Stimulated activated naive CD8-positive, alpha-beta T cell treated with anti-CD3 and anti-CD28 coated beads, Interleukin-15, Interleukin-2, amounts not matched to agents 100 ng/mL and 50 ng/mL, for 24 hours (primary cell): ENCODE results near the gene PHF21B.
"Not testable (repeated sequence)": the region's sequence is repeated elsewhere in the genome, so short reads cannot be mapped to it uniquely, and the experiment has no call there.

Source experiments
- H3K27ac Mint-ChIP-seq: one replicate; pipeline ENCODE4 v1.8.0; 2021; ENCODE audit warnings: mild to moderate bottlenecking, mixed read lengths
- H3K27me3 Mint-ChIP-seq: one replicate; pipeline ENCODE4 v1.8.0; 2021; ENCODE audit warnings: mixed read lengths
- H3K36me3 Mint-ChIP-seq: one replicate; pipeline ENCODE4 v1.8.0; 2021; ENCODE audit warnings: low read depth, mixed read lengths
- H3K4me1 Mint-ChIP-seq: one replicate; pipeline ENCODE4 v1.8.0; 2021; ENCODE audit warnings: low read depth, mixed read lengths
- H3K4me3 Mint-ChIP-seq: one replicate; pipeline ENCODE4 v1.8.0; 2021; ENCODE audit warnings: mild to moderate bottlenecking, mixed read lengths
- H3K9me3 Mint-ChIP-seq: one replicate; pipeline ENCODE4 v1.8.0; 2021; ENCODE audit warnings: mixed read lengths

The PHF21B gene

DNA sequence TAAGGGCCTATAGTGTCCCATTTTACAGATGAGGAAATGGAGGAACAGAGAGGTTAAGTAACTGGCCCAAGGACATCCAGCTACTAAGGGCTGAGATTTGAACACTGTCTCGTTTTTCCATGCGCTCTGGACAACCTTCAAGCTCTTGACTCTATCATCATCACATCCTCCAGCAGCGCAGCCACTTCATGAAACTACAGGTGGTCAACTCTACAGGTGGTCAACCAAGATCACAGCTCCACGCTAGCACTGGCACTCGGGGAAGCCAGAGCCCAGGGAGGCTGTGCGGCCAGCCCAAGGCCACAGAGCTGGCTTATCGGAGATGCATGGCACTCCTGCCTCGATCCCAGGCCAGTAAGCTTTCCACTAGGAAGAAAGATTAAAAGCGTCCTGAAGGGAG lies 40.0 kb downstream of the PHF21B start:
- Mint-ChIP-seq H3K4me3 (no peak overlapping the region), H3K4me1 (no peaks in the 10 kb centered on the region), H3K9me3 (no peaks in the 10 kb centered on the region), H3K27ac (no peak overlapping the region), H3K36me3 (no peaks in the 10 kb centered on the region), H3K27me3 (peaks cover 6% of the 10 kb centered on the region)

DNA sequence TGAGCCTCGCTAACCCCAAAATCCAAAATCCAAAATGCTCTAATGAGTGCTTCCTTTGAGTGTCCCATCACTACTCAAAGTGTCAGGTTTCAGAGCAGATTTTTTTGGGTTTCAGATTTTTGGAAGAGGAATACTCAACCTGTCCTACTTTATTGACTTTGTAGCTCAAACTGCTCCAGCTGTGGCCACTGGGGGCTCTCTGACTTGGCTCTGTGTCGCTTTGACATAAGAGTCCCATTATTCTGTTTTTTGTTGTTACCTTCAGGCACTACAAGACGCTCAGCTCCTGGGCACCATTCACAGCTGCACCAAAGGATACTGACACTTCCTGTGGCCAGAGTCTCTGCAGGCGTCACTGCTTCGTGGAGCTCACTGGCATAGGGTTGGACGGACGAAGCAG lies 41.1 kb downstream of the PHF21B start:
- no peaks in the 10 kb centered on the region for H3K36me3 Mint-ChIP-seq
- H3K27me3 Mint-ChIP-seq = peaks cover 6% of the 10 kb centered on the region
- H3K27ac Mint-ChIP-seq = no peak overlapping the region
- H3K4me3 Mint-ChIP-seq = no peak overlapping the region
- H3K4me1 Mint-ChIP-seq = no peaks in the 10 kb centered on the region
- no peaks in the 10 kb centered on the region for H3K9me3 Mint-ChIP-seq

DNA sequence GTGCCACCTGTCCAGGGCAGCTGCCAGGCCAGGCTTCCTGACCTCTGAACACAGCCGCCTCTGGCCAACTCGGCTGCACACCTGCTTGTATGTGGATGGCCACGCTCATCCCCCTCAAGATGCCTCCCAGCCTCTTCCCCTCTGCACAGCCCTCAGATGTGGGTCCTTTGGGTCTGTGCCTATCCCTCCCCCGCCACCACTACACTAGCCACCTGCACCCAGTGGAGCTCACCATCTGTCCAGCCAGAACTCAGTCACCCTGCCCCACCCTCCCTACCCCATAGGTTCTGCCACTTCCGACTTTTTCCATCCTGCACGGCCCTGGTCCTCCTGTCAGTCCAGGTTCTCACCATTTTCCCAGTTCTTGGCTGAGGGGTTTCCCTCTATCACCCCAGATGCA lies 44.6 kb downstream of the PHF21B start:
- Mint-ChIP-seq H3K4me3 (no peak overlapping the region), H3K27me3 (no peaks in the 10 kb centered on the region), H3K9me3 (no peaks in the 10 kb centered on the region), H3K36me3 (no peaks in the 10 kb centered on the region), H3K4me1 (no peaks in the 10 kb centered on the region), H3K27ac (no peak overlapping the region)

DNA sequence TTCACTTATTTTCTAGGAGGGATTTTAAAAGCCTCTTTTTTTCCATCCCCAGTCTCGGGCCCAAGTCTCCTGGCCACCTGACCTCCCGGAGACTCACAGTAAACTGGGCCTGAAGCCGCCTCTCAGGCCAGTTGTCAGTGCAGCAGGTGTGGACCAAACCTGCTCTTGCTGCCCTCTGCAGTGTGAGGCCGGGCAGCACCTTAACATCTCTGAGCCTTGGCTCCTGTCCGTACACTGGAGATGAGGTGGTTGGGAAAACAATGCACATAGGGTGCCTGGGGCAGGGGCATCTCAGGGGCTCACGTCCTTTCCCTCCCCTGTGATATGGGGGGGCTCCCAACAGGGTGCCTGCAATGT lies 45.1 kb downstream of the PHF21B start:
- H3K27ac Mint-ChIP-seq = no peak overlapping the region
- H3K36me3 Mint-ChIP-seq = no peaks in the 10 kb centered on the region
- no peaks in the 10 kb centered on the region for H3K27me3 Mint-ChIP-seq
- no peaks in the 10 kb centered on the region for H3K9me3 Mint-ChIP-seq
- no peak overlapping the region for H3K4me3 Mint-ChIP-seq
- no peaks in the 10 kb centered on the region for H3K4me1 Mint-ChIP-seq

DNA sequence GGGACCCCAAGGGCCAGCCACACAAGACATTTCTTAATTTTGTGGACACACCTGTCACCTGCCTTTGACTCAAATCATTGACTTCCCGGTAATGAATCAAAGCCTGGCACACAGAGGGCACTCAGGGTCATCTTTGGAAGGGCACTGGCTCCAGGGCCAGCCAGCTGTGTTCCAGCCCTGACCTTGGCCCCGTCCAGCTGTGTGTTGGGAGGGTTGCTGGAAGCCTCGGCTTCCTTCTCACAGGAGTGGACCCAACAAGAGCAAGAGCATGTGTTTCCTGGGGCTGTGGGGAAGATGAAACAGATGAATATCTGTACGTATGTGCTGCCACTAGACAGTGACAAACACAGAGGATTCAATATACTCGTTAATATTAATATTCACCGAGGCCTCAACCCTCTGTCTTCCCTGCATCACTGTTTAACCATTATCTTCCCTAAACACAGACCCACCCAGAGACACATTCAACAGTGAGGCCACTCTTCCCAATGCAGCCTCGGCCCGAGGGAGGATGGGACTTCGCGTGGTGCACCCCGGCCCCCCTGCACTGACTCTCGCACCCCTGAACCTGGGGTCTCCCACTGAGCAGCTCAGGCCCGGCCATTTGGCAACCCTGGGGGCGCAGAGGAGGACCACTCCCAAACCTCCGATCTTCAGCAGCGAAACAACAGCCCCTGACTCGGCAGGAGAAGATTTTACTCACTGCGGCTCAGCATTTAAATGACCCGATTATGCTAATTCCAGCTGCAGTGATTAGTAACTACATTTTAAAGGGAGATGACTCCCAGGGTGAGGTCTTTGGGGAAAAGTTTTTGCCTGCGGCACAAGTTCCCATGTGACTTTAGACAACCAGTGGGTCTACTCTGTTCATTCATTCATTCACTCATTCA lies 45.7 kb downstream of the PHF21B start:
- no peaks in the 10 kb centered on the region for H3K36me3 Mint-ChIP-seq
- peaks cover 3% of the 10 kb centered on the region for H3K27me3 Mint-ChIP-seq
- H3K4me3 Mint-ChIP-seq = no peak overlapping the region
- no peak overlapping the region for H3K27ac Mint-ChIP-seq
- no peaks in the 10 kb centered on the region for H3K9me3 Mint-ChIP-seq
- H3K4me1 Mint-ChIP-seq = no peaks in the 10 kb centered on the region

DNA sequence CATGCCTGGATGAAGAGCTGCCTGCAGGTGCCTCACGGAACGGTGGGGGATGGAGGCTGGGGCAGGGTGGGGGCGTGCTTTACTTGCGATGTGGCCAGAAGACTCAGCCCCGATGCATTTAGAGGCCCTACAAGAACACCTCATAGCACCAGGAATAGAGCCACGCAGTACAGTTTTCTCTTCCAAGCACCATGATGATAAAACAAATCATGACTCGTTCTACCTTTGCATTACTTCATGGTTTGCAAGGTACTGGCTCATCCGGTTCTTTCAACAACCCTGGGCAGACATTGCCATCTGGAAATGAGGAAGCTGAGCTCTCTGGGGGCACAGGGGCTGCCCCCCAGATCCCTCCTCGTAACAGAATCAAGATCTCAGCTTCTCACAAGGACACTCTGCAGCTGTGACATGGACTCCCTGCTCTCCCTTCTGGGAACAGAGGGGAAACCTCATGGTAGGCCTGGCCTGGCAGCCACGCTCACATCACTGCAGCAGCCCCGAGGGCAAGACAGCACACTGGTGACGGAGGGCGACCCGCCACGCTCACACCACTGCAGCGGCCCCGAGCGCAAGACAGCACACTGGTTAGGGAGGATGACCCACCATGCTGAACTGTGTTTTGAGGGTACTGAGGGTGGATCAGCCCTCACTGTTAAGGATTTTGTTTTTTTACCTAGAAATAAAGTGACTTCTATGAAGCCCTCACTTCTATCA lies 46.9 kb downstream of the PHF21B start:
- Mint-ChIP-seq H3K9me3 (no peaks in the 10 kb centered on the region), H3K27ac (no peak overlapping the region), H3K27me3 (peaks cover 5% of the 10 kb centered on the region), H3K36me3 (no peaks in the 10 kb centered on the region), H3K4me1 (no peaks in the 10 kb centered on the region), H3K4me3 (no peak overlapping the region)

DNA sequence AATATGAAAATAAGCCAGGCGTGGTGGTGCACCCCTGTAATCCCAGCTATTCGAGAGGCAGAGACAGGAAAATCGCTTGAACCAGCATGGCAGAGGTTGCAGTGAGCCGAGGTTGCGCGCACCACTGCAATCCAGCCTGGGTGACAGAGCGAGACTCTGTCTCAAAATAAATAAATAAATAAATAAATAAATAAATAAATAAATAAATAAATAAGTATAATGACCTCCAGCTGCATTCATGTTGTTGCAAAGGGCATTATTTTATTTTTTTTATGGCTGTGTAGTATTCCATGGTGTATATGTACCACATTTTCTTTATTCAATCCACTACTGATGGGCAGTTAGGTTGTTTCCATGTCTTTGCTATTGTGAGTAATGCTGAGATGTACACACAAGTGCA lies 48.1 kb downstream of the PHF21B start:
- H3K4me3 Mint-ChIP-seq, H3K4me1 Mint-ChIP-seq, H3K9me3 Mint-ChIP-seq, H3K27ac Mint-ChIP-seq, H3K36me3 Mint-ChIP-seq, H3K27me3 Mint-ChIP-seq: not testable (repeated sequence)

DNA sequence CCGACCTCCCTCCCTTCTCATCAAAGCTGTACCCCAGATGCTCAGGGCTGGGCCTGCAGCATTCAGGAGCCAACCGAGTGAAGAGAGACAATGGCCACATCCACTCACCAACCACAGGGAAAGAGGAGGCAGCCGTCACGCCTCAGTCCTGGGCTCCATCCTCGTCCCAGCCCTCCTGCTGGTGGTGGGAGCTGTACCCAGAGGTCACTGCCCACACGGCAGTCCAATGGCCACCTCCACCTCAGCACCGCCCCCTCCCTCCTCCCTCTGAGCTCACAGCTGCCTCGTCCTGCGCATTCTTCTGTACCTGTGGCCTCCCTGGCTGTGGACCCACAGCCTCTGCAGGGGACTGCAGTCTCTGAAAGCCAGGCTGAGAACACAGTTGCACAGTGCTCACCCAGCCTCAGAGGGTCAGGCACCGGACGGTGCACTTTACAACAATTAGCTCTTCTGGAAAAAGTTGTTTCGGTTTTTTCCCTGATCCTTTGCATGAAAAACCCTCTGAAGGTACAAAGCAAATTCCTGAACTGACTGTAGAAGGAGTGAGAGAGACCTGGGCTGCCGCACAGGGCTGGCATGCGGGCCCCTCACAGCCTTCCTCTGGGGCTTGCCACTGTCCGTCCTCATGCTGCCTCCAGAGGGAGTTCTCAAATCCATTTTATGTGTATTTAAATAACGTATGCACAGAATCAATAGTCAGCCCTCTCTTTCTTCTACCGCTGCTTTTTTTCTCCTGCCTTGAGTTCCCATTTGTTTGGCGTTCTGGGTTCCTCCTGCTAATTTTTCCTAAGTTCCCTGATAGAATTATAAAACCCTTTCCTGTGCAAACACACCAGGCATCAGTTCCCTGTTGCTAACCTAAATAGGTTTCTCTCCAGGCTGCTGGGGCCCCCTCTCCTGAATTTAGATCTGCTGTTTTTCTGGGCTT lies 52.7 kb downstream of the PHF21B start:
- no peaks in the 10 kb centered on the region for H3K36me3 Mint-ChIP-seq
- H3K27me3 Mint-ChIP-seq = peaks cover 12% of the 10 kb centered on the region
- H3K4me3 Mint-ChIP-seq = no peak overlapping the region
- H3K9me3 Mint-ChIP-seq = no peaks in the 10 kb centered on the region
- H3K4me1 Mint-ChIP-seq = no peaks in the 10 kb centered on the region
- peak overlapping the region; percentile 16 for H3K27ac Mint-ChIP-seq

DNA sequence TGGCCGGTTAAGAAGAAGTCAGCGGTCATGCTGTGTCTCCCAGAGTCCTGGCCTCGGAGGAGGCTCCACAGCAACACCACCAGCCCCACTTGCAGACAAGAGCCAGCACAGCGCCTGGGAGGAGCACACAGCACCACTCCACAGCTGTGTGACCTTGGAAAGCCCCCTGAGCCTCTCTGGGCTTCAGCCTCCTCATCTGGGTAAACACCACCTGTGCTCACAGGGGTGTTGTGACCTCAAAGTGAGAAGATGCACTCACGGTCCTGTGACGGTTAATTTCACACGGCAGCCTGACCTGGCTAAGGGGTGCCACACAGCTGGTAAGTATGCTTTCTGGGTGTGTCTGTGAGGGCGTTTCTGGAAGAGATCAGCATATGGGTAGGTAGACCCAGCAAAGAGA lies 54.7 kb downstream of the PHF21B start:
- peaks cover 12% of the 10 kb centered on the region for H3K27me3 Mint-ChIP-seq
- no peak overlapping the region for H3K27ac Mint-ChIP-seq

DNA sequence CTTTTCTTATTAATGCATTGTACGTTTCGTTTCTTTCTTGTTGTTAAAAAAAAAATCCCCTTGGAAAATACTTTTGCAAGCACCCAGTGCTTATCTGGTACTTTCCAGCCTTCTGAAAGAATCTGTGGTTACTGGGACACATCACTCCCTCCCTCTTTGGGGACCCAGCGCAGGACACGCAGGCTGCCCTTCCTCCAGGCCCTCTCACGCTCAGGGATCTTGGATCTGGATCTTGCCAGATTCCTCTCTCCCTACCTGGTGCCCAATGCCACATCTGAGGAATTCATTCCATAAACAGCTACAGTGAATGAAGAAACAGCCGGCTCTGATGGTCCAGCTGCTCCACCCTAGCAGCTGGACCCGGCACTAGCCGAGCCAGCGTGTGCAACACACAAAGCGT lies 55.7 kb downstream of the PHF21B start:
- no peak overlapping the region for H3K27ac Mint-ChIP-seq
- H3K9me3 Mint-ChIP-seq = no peaks in the 10 kb centered on the region
- H3K27me3 Mint-ChIP-seq = peaks cover 10% of the 10 kb centered on the region
- H3K4me3 Mint-ChIP-seq = no peak overlapping the region
- no peaks in the 10 kb centered on the region for H3K36me3 Mint-ChIP-seq
- no peaks in the 10 kb centered on the region for H3K4me1 Mint-ChIP-seq

More for the DNA sequence above, 54.7 kb downstream of the PHF21B start:
- H3K4me1 Mint-ChIP-seq = no peaks in the 10 kb centered on the region
- no peaks in the 10 kb centered on the region for H3K9me3 Mint-ChIP-seq
- H3K36me3 Mint-ChIP-seq = no peaks in the 10 kb centered on the region
- H3K4me3 Mint-ChIP-seq = no peak overlapping the region

DNA sequence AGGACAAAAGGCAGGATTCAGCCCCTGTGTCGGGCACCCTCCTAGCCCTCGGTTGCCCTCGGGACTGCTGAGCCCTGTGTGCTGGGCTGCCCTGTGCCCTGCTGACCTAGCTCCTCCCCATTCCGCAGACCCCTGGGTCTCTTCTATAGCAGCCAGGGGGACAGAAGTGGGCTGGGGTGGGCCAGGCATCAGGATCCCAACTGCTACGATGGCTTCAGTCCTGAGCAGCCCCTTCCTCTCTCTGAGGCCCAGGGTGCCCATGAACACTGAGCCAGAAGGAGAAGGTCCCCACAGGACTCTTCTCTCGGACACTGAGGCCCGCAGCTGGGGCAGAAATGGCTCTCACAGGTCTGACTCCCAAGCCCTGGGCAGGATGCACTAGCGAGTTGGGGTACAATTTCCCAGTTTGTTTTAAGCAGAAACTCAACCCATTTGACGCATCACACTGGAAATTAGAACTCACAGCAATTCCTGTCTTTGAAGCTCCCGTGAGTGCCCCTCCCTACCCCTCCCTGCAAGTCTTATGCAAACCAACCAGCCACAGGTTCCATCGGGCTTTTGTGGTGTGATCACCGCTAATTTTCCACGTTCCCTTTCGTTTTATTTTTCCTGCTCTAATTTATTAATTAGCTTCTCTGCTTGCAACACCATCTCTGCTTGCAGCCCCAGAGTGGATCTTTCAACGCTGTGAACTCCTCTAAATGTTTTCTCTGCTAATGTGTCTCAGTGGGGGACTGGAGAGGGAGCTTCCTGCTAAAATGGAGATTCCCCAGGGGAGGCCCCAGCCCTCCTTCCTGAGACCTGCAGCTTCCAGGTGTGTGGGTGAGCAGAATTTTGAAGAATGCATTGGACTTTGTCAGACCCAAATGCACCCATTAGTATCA lies 56.7 kb downstream of the PHF21B start:
- Mint-ChIP-seq H3K27me3 (peaks cover 7% of the 10 kb centered on the region), H3K27ac (no peak overlapping the region), H3K9me3 (no peaks in the 10 kb centered on the region), H3K4me3 (no peak overlapping the region), H3K36me3 (no peaks in the 10 kb centered on the region), H3K4me1 (no peaks in the 10 kb centered on the region)

DNA sequence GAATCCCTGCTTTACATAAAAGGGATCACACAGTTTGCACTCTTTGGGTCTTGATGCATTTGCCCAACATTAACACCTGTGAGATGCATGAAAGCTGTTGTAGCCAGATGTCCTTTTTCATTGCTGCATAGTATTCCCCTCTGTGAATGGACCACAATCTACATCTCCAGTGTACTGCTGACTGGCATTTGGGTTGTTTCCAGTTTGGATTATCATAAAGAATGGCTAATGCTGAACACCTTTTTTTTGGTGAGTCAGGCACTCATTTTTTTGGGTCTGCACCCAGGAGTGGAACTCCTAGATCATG lies 58.3 kb downstream of the PHF21B start:
- H3K4me3 Mint-ChIP-seq = no peak overlapping the region
- no peaks in the 10 kb centered on the region for H3K4me1 Mint-ChIP-seq

DNA sequence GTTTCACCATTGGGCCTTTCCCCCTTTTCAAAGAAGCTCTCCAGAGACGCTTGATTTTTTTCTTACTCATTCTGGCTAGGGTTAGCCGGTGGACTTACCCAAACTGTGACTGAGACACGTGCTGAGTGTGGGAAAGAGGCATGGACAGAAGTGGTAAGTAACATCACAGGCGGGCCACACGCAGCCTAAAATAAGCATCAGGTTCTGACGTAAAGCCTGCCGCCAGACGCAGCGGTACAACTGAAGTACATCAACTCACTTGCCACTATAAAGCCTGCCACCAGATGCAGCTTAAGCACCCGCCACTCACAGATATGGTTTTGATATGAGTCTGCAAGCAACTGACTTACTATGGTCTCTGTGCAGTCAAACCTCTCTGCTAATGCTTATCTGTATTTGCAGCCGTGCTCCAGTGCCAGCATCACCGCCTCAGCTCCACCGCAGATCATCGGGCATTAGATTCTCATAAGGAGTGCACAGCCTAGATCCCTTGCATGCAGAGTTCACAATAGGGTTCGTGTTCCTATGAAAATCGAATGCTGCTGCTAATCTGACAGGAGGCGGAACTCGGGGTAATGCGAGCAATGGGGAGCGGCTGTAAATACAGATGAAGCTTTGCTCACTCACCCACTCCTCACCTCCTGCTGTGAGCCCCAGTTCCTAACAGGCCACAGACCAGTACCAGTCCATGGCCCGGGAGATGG lies 58.8 kb downstream of the PHF21B start:
- no peak overlapping the region for H3K27ac Mint-ChIP-seq
- no peaks in the 10 kb centered on the region for H3K4me1 Mint-ChIP-seq
- no peak overlapping the region for H3K4me3 Mint-ChIP-seq
- H3K27me3 Mint-ChIP-seq = peaks cover 3% of the 10 kb centered on the region
- H3K36me3 Mint-ChIP-seq = no peaks in the 10 kb centered on the region
- no peaks in the 10 kb centered on the region for H3K9me3 Mint-ChIP-seq

More for the DNA sequence above, 58.3 kb downstream of the PHF21B start:
- no peaks in the 10 kb centered on the region for H3K9me3 Mint-ChIP-seq
- H3K36me3 Mint-ChIP-seq = no peaks in the 10 kb centered on the region
- no peak overlapping the region for H3K27ac Mint-ChIP-seq
- peaks cover 4% of the 10 kb centered on the region for H3K27me3 Mint-ChIP-seq

DNA sequence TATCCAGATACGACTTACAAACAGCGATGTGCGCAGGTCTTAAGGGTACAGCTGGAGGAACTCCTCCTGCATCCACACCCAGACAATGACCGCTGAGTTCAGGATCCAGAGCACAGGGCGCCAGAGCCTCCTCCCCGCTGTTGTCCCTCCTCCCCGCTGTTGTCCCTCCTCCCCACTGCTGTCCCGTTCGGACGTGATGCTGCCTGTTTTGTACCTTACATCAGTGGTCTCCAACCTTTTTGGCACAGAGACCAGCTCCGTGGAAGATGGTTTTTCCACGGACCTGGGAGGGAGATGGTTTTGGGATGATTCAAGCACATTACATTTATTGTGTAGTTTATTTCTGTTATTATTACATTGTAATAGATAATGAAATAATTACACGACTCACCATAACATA lies 62.0 kb downstream of the PHF21B start:
- H3K36me3 Mint-ChIP-seq = no peaks in the 10 kb centered on the region
- H3K27me3 Mint-ChIP-seq = no peaks in the 10 kb centered on the region
- no peaks in the 10 kb centered on the region for H3K4me1 Mint-ChIP-seq
- no peaks in the 10 kb centered on the region for H3K9me3 Mint-ChIP-seq
- no peak overlapping the region for H3K4me3 Mint-ChIP-seq
- no peak overlapping the region for H3K27ac Mint-ChIP-seq
